Thyroid gland (tissue), 4 donors: ENCODE results near the gene PILRB. TPM values are rescaled to one million over a fixed set of nuclear protein-coding genes. Genes with fewer than 3 reads are reported as not detected.

ENCODE experiments used
- DNase-seq, 2 donors: peaks; one replicate each; pipeline ENCODE4 v3.0.0-alpha.2; 2019
- H3K27ac ChIP-seq, 3 donors: fragments of 200-600 bp; sonication (generic); 1 replicate in 2 of 3; 2 replicates in 1 of 3; pipeline ENCODE4 v1.5.1; 2016 to 2019; ENCODE audit warnings: mild to moderate bottlenecking in 1 of 3, moderate library complexity in 1 of 3
- H3K27me3 ChIP-seq: fragments of 200-600 bp; sonication (generic); one replicate; pipeline ENCODE4 v1.5.1; 2019
- H3K36me3 ChIP-seq, 2 donors: fragments of 200-600 bp; sonication (generic); one replicate each; pipeline ENCODE4 v1.5.1; 2016 to 2019
- H3K4me1 ChIP-seq, 2 donors: fragments of 200-600 bp; sonication (generic); one replicate each; pipeline ENCODE4 v1.5.1; 2017 to 2019
- H3K4me3 ChIP-seq, 3 donors: fragments of 200-600 bp; sonication (generic); replicated peaks in 1 of 3; 1 replicate in 2 of 3; 2 replicates in 1 of 3; pipeline ENCODE4 v1.5.1; 2016; ENCODE audit warnings: mild to moderate bottlenecking in 1 of 3
- H3K9me3 ChIP-seq: fragments of 200-600 bp; sonication (generic); one replicate; pipeline ENCODE4 v1.5.1; 2017
- CTCF ChIP-seq, 6 experiments: fragments of 200-600 bp in 3 of 6; fragments of 450-650 bp in 3 of 6; sonication (generic) in 3 of 6; IDR thresholded peaks; one replicate each; pipeline ENCODE4 v1.5.1; 2016 to 2019; ENCODE audit warnings: antibody characterized with exemption in 6 of 6, mild to moderate bottlenecking in 2 of 6, inconsistent platforms in 1 of 6, moderate library complexity in 1 of 6
- POLR2A ChIP-seq, 2 donors: fragments of 450-650 bp; IDR thresholded peaks; one replicate each; pipeline ENCODE4 v1.6.1; 2017; ENCODE audit warnings: antibody characterized with exemption in 2 of 2, mild to moderate bottlenecking in 2 of 2, moderate library complexity in 1 of 2
- WGBS, 2 donors: methylation state at CpG; one replicate each; pipeline ENCODE4 v1.1.5; 2017; 5-methylcytosine and 5-hydroxymethylcytosine counted together
- intact Hi-C: fragments of 100-400 bp; cut with DNase I; formaldehyde crosslinking; loops from one replicate; pipeline ENCODE4 v1.15.1; 2023
- total RNA-seq, 4 donors: library from RNA; depleted of rRNA; stranded (reverse); fragments of >200 nt; gene quantifications; one replicate each; pipeline ENCODE4 v1.2.3, GENCODE V29; 2016

The PILRB gene
- total RNA-seq, 4 donors from 2014 or later, result 60.9 to 86.5 (median 73.9) TPM

- no peaks in the 10 kb centered on the region for H3K9me3 ChIP-seq
- H3K36me3 ChIP-seq, result no peaks in the 10 kb centered on the region
- intact Hi-C loops, result no loop called here
- no peaks in the 10 kb centered on the region for H3K4me1 ChIP-seq
- TF ChIP-seq POLR2A (IDR thresholded peaks at IDR 0.05) (no peak), CTCF (IDR thresholded peaks at IDR 0.05) (no peak)
- H3K27ac ChIP-seq, result no peak overlapping the region
- no peaks in the 10 kb centered on the region for H3K27me3 ChIP-seq
- WGBS, 2 donors, result 74 to 75% methylated on average over 12 of the region's 12 CpGs
- peak; percentile 23 to 33 for DNase-seq
- no peak overlapping the region for H3K4me3 ChIP-seq
Measured at GRCh38 chr7:100367676-100368613, 10.0 kb downstream of the PILRB start.

GRCh38 chr7:100369105-100369504, 11.2 kb downstream of the PILRB start:
- intact Hi-C loops, result no loop called here
- TF ChIP-seq POLR2A (IDR thresholded peaks at IDR 0.05), result no peak
- TF ChIP-seq CTCF (IDR thresholded peaks at IDR 0.05), result no peak
- Histone ChIP-seq H3K36me3 (no peaks in the 10 kb centered on the region), H3K27me3 (no peaks in the 10 kb centered on the region), H3K27ac (no peak overlapping the region), H3K4me3 (no peak overlapping the region), H3K9me3 (no peaks in the 10 kb centered on the region), H3K4me1 (no peaks in the 10 kb centered on the region)
- peak in 1 of 2 donors; percentile 21 for DNase-seq
- WGBS, 2 donors, result 84 to 89% methylated on average over 6 of the region's 6 CpGs

- H3K9me3 ChIP-seq, result no peaks in the 10 kb centered on the region
- 24 to 37% methylated on average over 4 of the region's 4 CpGs for WGBS, 2 donors
- intact Hi-C loops, result no loop called here
- no peaks in the 10 kb centered on the region for H3K36me3 ChIP-seq
- no peaks in the 10 kb centered on the region for H3K4me1 ChIP-seq
- no peak overlapping the region for H3K27ac ChIP-seq
- no peak overlapping the region for H3K4me3 ChIP-seq
- TF ChIP-seq CTCF (IDR thresholded peaks at IDR 0.05) (no peak), POLR2A (IDR thresholded peaks at IDR 0.05) (no peak)
- H3K27me3 ChIP-seq, result no peaks in the 10 kb centered on the region
- no peak for DNase-seq
Measured at GRCh38 chr7:100370303-100370702, 12.4 kb downstream of the PILRB start.

- Histone ChIP-seq H3K4me1 (no peaks in the 10 kb centered on the region), H3K27ac (no peak overlapping the region)
Measured at GRCh38 chr7:100370746-100371145, 12.8 kb downstream of the PILRB start.

More at GRCh38 chr7:100370746-100371145, 12.8 kb downstream of the PILRB start:
- DNase-seq, result no peak
- no peaks in the 10 kb centered on the region for H3K27me3 ChIP-seq
- TF ChIP-seq POLR2A (IDR thresholded peaks at IDR 0.05) (no peak), CTCF (IDR thresholded peaks at IDR 0.05) (no peak)
- no peak overlapping the region for H3K4me3 ChIP-seq
- 80 to 87% methylated on average over 6 of the region's 6 CpGs for WGBS, 2 donors
- intact Hi-C loops, result no loop called here
- no peaks in the 10 kb centered on the region for H3K9me3 ChIP-seq
- no peaks in the 10 kb centered on the region for H3K36me3 ChIP-seq
